Right cardiac atrium (tissue), 5 donors: ENCODE results near the gene UBTD2. TPM values are rescaled to one million over a fixed set of nuclear protein-coding genes. Genes with fewer than 3 reads are reported as not detected.
"Not testable (repeated sequence)": the region's sequence is repeated elsewhere in the genome, so short reads cannot be mapped to it uniquely, and the experiment has no call there.

ENCODE experiments used
- ATAC-seq, 2 donors: fragments of 200-7000 bp; cut with Tn5 transposase; one replicate each; pipeline versions ENCODE4 v1.8.0 to v1.9.1; 2020; ENCODE audit warnings: moderate library complexity in 2 of 2, mild to moderate bottlenecking in 1 of 2
- DNase-seq, 3 donors: peaks; one replicate each; pipeline ENCODE4 v3.0.0-alpha.2; 2020
- H3K27ac ChIP-seq: one replicate; pipeline ENCODE4 v1.5.1; 2013; ENCODE audit warnings: mild to moderate bottlenecking, low read length, control low read depth, moderate library complexity
- H3K27me3 ChIP-seq: one replicate; pipeline ENCODE4 v1.6.1; 2013; ENCODE audit not compliant: control insufficient read depth, insufficient read depth
- H3K4me1 ChIP-seq: one replicate; pipeline ENCODE4 v1.6.1; 2013; ENCODE audit warnings: low read length; ENCODE audit not compliant: control insufficient read depth, insufficient read depth
- H3K4me3 ChIP-seq: one replicate; pipeline ENCODE4 v1.5.1; 2013; ENCODE audit warnings: low read length, control low read depth
- H3K9me3 ChIP-seq: one replicate; pipeline ENCODE4 v1.6.1; 2013; ENCODE audit warnings: low read length; ENCODE audit not compliant: control insufficient read depth
- WGBS: extraction: QIAGEN DNeasy Blood & Tissue Kit; methylation state at CpG from one replicate; pipeline ENCODE4 v1.1.7; 2013; 5-methylcytosine and 5-hydroxymethylcytosine counted together
- intact Hi-C, 4 donors: fragments of 100-400 bp; cut with DNase I; formaldehyde crosslinking; loops; one replicate each; pipeline versions ENCODE4 v1.11.0 to v1.14.0; 2022 to 2023
- polyA plus RNA-seq: library from polyadenylated mRNA; stranded (reverse); fragments of 200-250 nt; gene quantifications from one replicate; pipeline ENCODE4 v1.2.3, GENCODE V29; 2013
- total RNA-seq, 4 donors: library from RNA; stranded (reverse); fragmentation: NEBNext Ultra II Directional; extraction: Animal tissue kit (Norgen Biotek cat#: 25700); gene quantifications; one replicate each; pipeline ENCODE4 v1.2.1, GENCODE V29; 2021
- donor health status: healthy with polysubstance abuse.
- donor health status: DM: no; HTN: yes; CAD: no.
- donor health status: DM: no; HTN: no; CAD: no.
- donor health status: DM: no; HTN: yes; CAD: no; lungs with severe emphysema.
- donor health status: DM: yes; HTN: yes; CAD: no.

The UBTD2 gene
- total and polyA plus RNA-seq, 5 donors: 8.1 to 11.4 (median 10.4) TPM

GRCh38 chr5:172216345-172216744, 67.2 kb downstream of the UBTD2 start:
- H3K4me3 ChIP-seq: no peak overlapping the region
- intact Hi-C loops: no loop called here
- no peaks in the 10 kb centered on the region for H3K4me1 ChIP-seq
- DNase-seq: no peak
- no peaks in the 10 kb centered on the region for H3K9me3 ChIP-seq
- H3K27me3 ChIP-seq: no peaks in the 10 kb centered on the region
- no peak overlapping the region for H3K27ac ChIP-seq
- 98% methylated on average over 3 of the region's 3 CpGs for WGBS
- no peak for ATAC-seq

DNA sequence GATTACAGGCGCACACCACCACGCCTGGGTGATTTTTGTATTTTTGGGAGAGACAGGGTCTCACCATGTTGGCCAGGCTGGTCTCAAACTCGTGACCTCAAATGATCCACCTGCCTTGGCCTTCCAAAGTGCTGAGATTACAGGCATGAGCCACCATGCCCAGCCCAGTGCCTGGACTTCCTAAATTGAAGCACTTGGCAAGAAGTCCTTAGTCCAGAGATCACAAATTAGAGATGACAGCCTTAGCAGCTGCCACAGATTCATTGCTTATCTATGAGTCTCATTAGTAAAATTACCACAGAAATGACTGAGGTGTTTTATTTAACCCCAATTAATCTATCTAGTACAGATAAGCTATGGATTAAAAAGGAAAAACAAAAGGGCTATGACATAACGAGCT, 70.4 kb downstream of the UBTD2 start:
- ATAC-seq: no peak
- H3K27ac ChIP-seq: no peak overlapping the region
- no peak overlapping the region for H3K4me3 ChIP-seq
- H3K27me3 ChIP-seq: no peaks in the 10 kb centered on the region
- H3K9me3 ChIP-seq: no peaks in the 10 kb centered on the region
- 93% methylated on average over 4 of the region's 4 CpGs for WGBS
- no peak for DNase-seq
- intact Hi-C loops: no loop called here
- H3K4me1 ChIP-seq: no peaks in the 10 kb centered on the region

DNA sequence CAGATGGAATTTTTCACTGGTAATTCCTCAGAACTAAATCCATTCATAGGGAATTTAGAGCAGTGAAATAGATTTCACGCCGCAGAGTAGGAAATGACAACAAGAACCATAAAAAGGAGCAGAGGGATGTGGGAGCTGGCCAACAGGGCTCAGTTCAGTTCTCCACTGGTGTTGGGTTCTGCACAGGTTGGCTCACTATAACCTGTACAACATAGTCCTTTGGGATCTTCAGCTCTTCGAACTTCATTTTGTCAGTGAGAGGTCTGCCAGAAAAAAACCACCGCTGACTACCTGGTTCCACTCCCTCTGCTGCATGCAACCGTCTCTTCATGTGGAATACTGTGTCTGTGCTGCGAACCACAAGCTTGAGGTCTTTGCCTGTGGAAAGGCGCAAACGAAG, 71.9 kb downstream of the UBTD2 start:
- no peak overlapping the region for H3K27ac ChIP-seq
- H3K27me3 ChIP-seq: no peaks in the 10 kb centered on the region
- 92% methylated on average over 8 of the region's 8 CpGs for WGBS
- intact Hi-C loops: no loop called here
- ATAC-seq (no peak), DNase-seq (no peak)
- no peaks in the 10 kb centered on the region for H3K9me3 ChIP-seq
- H3K4me1 ChIP-seq: peaks cover 1% of the 10 kb centered on the region
- no peak overlapping the region for H3K4me3 ChIP-seq

DNA sequence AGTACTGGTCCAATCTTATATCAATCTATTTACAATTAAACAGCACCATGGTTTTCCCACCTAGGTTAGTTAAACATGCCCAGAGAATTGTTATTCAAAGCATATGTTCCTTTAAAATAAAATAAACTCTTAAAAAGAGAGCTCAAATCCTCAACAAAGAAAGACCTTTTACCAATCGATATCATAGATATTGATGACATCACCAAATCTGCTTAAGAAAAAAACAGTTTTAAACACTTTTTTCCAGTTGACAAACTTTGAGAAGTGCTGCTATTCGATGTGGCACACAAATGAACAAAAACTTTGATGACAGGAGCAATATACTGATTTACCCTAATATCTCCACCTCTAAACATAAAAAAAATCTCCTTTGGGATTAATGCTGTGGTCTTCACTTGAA, 73.8 kb downstream of the UBTD2 start:
- Histone ChIP-seq H3K4me3 (no peak overlapping the region), H3K9me3 (no peaks in the 10 kb centered on the region), H3K27ac (no peak overlapping the region), H3K4me1 (peaks cover 2% of the 10 kb centered on the region), H3K27me3 (no peaks in the 10 kb centered on the region)
- DNase-seq: no peak
- no peak for ATAC-seq
- intact Hi-C loops: loop anchor here in 1 of 4 donors (10.0 kb wide), 1 partner anchor 55 kb away; no protein-coding TSS in a partner anchor
- 96% methylated on average over 2 of the region's 2 CpGs for whole genome bisulfite sequencing

GRCh38 chr5:172207511-172207910, 76.1 kb downstream of the UBTD2 start:
- Histone ChIP-seq H3K9me3 (no peaks in the 10 kb centered on the region), H3K4me1 (peaks cover 2% of the 10 kb centered on the region), H3K27me3 (no peaks in the 10 kb centered on the region), H3K27ac (no peak overlapping the region), H3K4me3 (no peak overlapping the region)
- intact Hi-C loops: loop anchor here in 1 of 4 donors (10.0 kb wide), 1 partner anchor 57 kb away; no protein-coding TSS in a partner anchor
- DNase-seq (no peak), ATAC-seq (no peak)
- 58% methylated on average over 3 of the region's 3 CpGs for WGBS

- H3K4me1 ChIP-seq, DNase-seq, H3K4me3 ChIP-seq, H3K27ac ChIP-seq, H3K9me3 ChIP-seq, ATAC-seq, H3K27me3 ChIP-seq: not testable (repeated sequence)
- WGBS: 92% methylated on average over 11 of the region's 11 CpGs
- intact Hi-C loops: loop anchor here in 1 of 4 donors (10.0 kb wide), 1 partner anchor 59 kb away; no protein-coding TSS in a partner anchor
Observed at GRCh38 chr5:172205984-172206383, 77.6 kb downstream of the UBTD2 start.

DNA sequence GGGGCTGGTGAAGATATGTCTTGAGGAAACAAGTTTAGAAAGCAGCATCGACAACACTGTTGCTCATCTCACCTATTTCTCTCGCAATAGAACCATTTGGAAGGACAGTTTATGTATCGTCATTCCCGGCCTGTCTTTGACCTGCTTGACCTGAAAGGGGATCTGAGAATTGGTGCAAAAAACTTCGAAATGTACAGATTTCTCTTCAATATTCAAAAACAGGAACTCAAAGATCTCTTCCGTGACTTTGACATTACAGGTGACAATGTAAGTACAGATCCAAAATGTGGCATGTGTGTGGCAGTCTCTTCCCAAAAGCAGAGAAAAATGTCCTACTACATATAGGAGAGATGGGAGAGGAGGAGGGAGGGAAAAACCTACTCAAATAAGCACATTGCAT, 83.1 kb downstream of the UBTD2 start:
- 86% methylated on average over 6 of the region's 6 CpGs for WGBS
- H3K4me3 ChIP-seq: no peak overlapping the region
- H3K9me3 ChIP-seq: no peaks in the 10 kb centered on the region
- no peaks in the 10 kb centered on the region for H3K4me1 ChIP-seq
- no peak for ATAC-seq
- no peak for DNase-seq
- intact Hi-C loops: loop anchor here in 1 of 4 donors (10.0 kb wide), 1 partner anchor 64 kb away; no protein-coding TSS in a partner anchor
- H3K27me3 ChIP-seq: no peaks in the 10 kb centered on the region
- no peak overlapping the region for H3K27ac ChIP-seq

GRCh38 chr5:172199446-172199845, 84.1 kb downstream of the UBTD2 start:
- Histone ChIP-seq H3K27me3 (no peaks in the 10 kb centered on the region), H3K9me3 (no peaks in the 10 kb centered on the region), H3K27ac (no peak overlapping the region), H3K4me3 (no peak overlapping the region), H3K4me1 (no peaks in the 10 kb centered on the region)
- 82% methylated on average over 10 of the region's 10 CpGs for WGBS
- DNase-seq (no peak), ATAC-seq (no peak)
- intact Hi-C loops: no loop called here

- not testable (repeated sequence) for H3K27me3 ChIP-seq
Observed at GRCh38 chr5:172197775-172198174, 85.8 kb downstream of the UBTD2 start.

DNA sequence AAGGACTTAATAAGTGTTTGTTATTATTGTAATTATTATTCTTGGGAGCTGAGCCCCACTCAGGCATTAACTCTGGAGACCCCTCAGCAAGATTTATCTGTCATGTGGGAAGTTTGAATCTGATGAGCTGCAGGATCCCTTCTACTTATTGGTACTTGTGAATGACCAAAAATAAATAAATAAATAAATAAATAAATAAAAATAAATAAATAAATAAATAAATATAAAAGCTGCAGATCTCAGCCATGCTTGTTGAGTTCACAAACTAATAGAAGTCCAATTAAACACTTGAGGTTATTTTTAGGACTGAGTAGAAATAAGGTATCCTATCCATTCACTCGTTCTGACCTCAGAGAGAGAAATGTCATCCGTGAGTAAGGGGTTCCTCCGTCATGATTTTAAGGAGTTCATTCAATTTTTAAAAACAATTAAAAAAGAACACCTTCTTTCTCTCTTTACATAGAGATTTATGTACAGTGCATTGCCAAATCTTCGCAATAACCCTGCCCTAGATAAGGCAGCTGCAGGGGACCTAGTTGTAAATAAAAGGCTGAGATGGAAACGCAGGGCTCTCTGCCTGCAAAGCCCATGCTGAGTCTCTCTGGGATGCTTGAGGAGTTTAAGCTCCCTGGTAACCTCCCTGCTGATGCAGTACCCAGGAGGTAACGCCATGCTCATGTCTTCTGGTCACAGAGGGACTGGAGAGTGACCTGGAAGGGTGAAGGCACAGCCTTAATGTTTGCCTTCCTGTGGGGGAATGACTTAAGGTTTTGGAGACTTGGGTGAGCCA, 88.4 kb downstream of the UBTD2 start:
- no peaks in the 10 kb centered on the region for H3K4me1 ChIP-seq
- intact Hi-C loops: no loop called here
- H3K27ac ChIP-seq: no peak overlapping the region
- no peak overlapping the region for H3K4me3 ChIP-seq
- no peaks in the 10 kb centered on the region for H3K9me3 ChIP-seq
- WGBS: 75% methylated on average over 6 of the region's 6 CpGs
- ATAC-seq: no peak
- no peak for DNase-seq
- no peaks in the 10 kb centered on the region for H3K27me3 ChIP-seq

More at GRCh38 chr5:172197775-172198174, 85.8 kb downstream of the UBTD2 start:
- ATAC-seq, H3K27ac ChIP-seq, H3K4me1 ChIP-seq, H3K4me3 ChIP-seq, H3K9me3 ChIP-seq, intact Hi-C loops, DNase-seq: not testable (repeated sequence)
- 83% methylated on average over 4 of the region's 4 CpGs for WGBS

DNA sequence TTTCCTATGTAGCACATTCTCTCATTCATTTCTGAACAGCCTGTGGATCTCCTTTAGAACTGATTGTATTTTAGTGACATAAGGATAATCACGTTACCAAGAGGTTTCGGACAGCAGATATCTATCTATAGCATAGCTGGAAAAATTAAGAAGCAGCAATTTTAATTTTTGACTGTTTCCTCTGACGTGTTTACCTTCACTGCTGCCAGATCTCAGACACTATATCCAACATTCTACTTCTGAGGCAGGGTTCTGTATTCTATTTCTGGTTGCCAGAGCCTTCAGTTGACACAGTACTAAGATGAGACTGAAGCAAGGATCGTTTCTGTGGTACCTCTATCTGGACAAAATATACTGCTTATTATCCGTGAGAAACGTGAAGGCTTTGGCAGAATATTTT, 89.7 kb downstream of the UBTD2 start, which contains the start of gene EFCAB9:
Gene EFCAB9 (plus strand): TSS at position 301 of the 400 bp plus-strand sequence. CDS start 1 bp downstream, at position 302.
- Histone ChIP-seq H3K27me3 (no peaks in the 10 kb centered on the region), H3K27ac (no peak within 1 kb of the TSS), H3K9me3 (no peaks in the 10 kb centered on the region), H3K4me1 (no peaks in the 10 kb centered on the region), H3K4me3 (no peak within 1 kb of the TSS)
- WGBS: 80% methylated on average over 6 of the region's 6 CpGs
- ATAC-seq: no peak
- no peak for DNase-seq
- intact Hi-C loops: no loop called here
